ENCODE measurements around the gene AKR7A2.

DNA sequence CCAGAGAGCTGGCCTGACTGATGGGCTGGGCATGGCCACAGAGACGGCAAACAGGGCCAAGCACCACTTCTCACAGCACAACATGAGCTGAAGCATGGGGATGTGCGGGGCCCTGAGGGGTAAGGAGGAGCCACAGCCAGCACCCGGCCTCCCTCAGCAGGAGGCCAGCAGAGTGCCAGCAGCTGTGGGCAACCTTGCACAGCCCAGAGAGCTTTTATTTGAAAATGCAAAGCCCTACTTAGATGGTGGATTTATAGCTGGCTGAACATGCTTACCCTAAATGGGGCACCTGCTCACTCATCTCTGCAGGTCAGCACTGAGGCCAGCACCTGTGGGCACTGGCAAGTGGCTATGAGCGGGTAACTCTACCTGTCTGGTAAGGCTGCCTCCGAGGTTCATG lies 44.3 kb upstream of the AKR7A2 start:
- TF ChIP-seq CTCF (IDR thresholded peaks at IDR 0.05): no peak
- TF ChIP-seq EP300 (IDR thresholded peaks at IDR 0.05): no peak
